Neural cell (in vitro differentiated cells): ENCODE results near the gene SLC29A1.

ENCODE experiments used
- CTCF ChIP-seq: fragments of 450-650 bp; IDR thresholded peaks from 2 replicates; pipeline ENCODE4 v1.5.1; 2014; ENCODE audit warnings: antibody characterized with exemption, mild to moderate bottlenecking, moderate library complexity; ENCODE audit not compliant: poor library complexity, severe bottlenecking
- EP300 ChIP-seq: fragments of 450-650 bp; conservative IDR thresholded peaks from 2 replicates; pipeline ENCODE4 v1.6.1; 2014; ENCODE audit warnings: antibody characterized with exemption, mild to moderate bottlenecking, moderate library complexity; ENCODE audit not compliant: poor library complexity, severe bottlenecking
- TAF1 ChIP-seq: IDR thresholded peaks from 2 replicates; pipeline ENCODE4 v1.6.1; 2012; ENCODE audit warnings: low read depth

- no peak for TF ChIP-seq CTCF
- TF ChIP-seq TAF1: no peak
- no peak for TF ChIP-seq EP300
Measured at GRCh38 chr6:44229376-44230033, 6.1 kb downstream of the SLC29A1 start.
